ENCODE data around the gene LRRC7.
"Not testable (repeated sequence)": the region's sequence is repeated elsewhere in the genome, so short reads cannot be mapped to it uniquely, and the experiment has no call there.

LRRC7 gene

GRCh38 chr1:70033266-70033873, 465.6 kb downstream of the LRRC7 start:
- in situ Hi-C loops (cut with MboI; ENCODE audit: low sequenced_read_pairs) = no loop called here

GRCh38 chr1:70033936-70034335, 466.2 kb downstream of the LRRC7 start:
- in situ Hi-C loops (cut with MboI; ENCODE audit: low sequenced_read_pairs) = no loop called here

DNA sequence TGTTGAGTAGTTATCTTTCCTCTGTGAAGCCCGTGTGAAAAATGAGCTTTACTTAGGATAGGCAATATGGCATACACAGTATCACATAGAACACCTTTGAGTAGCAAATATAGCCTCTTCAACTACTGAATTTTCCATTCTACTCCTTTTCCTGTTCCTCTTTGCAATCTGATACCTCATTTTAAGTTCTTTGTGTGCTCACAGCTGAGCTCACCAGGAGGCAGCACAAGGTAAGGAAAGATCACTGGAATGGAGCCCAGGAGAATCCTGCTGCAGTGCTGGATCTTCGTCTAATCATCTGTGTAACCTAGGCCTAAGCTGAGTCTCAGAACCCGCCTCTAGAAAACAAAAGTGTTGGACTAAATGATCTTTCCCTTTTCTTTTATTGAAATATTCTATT, 466.7 kb downstream of the LRRC7 start:
- in situ Hi-C loops (cut with MboI; ENCODE audit: low sequenced_read_pairs) = no loop called here

GRCh38 chr1:70038025-70038424, 470.3 kb downstream of the LRRC7 start:
- in situ Hi-C loops (cut with MboI; ENCODE audit: low sequenced_read_pairs) = no loop called here

DNA sequence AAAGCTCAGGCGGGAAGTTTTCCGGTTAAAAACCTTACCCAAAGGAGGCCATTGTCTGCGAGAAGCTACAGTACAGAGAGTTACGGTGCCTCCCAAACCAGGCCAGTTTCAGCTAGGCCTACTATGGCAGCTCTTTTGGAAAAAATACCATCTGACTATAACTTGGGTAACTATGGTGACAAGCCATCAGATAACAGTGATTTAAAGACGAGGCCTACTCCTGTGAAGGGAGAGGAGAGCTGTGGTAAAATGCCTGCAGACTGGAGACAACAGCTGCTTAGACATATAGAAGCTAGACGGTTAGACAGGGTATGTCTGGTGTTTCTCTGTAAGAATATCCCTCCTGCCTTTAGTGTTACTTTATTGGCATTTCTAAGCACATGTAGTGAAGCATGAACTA, 471.8 kb downstream of the LRRC7 start:
- in situ Hi-C loops (cut with MboI; ENCODE audit: low sequenced_read_pairs) = no loop called here

- in situ Hi-C loops (cut with MboI; ENCODE audit: low sequenced_read_pairs) = no loop called here
Observed at GRCh38 chr1:70041317-70042045, 473.8 kb downstream of the LRRC7 start.

GRCh38 chr1:70042090-70042731, 474.5 kb downstream of the LRRC7 start:
- in situ Hi-C loops (cut with MboI; ENCODE audit: low sequenced_read_pairs) = no loop called here

DNA sequence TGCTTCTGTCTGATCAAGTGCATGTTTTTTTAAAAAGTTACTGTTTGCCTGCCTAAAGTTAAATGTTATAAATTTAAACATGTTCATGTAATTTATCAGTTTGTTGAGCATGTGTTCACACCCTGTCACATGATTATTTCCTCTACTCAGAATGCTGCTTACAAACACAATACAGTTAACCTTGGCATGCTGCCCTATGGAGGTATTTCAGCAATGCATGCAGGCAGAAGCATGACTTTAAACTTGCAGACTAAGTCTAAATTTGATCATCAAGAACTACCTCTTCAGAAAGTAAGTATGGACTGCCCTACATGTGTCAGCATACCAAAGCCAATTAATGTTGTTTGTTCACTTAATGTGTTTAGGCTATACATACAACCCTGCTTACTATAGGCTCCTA, 476.1 kb downstream of the LRRC7 start:
- in situ Hi-C loops (cut with MboI; ENCODE audit: low sequenced_read_pairs) = no loop called here

DNA sequence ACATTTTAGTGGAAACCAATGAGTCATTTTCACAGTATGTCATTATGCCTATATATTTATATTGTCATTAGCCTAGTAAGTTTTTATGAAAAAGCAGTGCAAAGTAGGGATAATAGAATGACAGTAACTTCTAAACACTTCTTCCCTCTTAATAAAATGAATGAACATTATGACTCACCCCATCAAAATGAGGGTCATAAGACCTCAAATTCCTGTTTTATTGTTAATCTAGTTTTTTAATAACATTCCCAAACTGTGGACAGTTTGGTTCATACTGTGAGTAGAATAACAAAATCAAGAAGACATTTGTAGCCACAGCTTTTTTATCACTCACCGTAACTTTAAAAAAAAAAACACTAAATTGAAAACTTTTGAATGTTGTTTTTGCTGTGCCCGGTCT, 477.1 kb downstream of the LRRC7 start:
- in situ Hi-C loops (cut with MboI; ENCODE audit: low sequenced_read_pairs) = no loop called here

GRCh38 chr1:70045581-70045980, 477.9 kb downstream of the LRRC7 start:
- in situ Hi-C loops (cut with MboI; ENCODE audit: low sequenced_read_pairs) = not testable (repeated sequence)

DNA sequence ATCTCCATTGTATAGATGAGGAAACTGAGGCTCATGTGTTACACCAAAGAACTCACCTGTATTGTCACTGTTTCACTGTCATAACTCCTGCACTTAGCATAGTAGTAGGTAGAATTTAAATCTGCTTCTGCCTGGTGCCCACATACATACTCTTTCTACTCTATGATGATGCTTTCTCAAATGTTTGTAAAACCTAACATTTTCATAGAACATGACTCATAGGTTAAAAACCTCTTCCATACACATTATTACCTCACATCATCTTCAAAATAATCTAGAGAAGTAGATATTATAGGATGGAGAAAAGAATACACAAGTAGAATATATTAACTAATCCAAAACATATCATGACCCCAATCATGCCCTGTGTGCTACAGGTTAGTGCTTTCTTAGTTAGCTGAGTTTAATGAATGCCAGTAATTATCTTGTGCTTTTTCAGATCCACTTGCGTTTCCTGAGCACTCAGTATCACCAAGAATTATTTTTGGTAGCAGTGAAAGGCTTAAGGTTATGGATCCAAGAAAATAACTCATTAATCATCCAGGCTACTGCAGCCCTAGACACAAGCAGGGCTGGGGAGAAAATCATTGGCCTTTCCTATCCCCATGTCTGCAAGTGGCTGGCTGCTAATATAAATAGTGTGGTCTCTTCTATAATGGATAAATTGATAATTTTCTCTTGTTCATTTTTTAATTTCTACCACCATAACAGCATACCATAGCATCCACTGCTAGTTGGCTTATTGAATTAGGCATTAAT, 480.8 kb downstream of the LRRC7 start:
- in situ Hi-C loops (cut with MboI; ENCODE audit: low sequenced_read_pairs) = no loop called here

- in situ Hi-C loops (cut with MboI; ENCODE audit: low sequenced_read_pairs) = no loop called here
Observed at GRCh38 chr1:70051926-70052325, 484.2 kb downstream of the LRRC7 start.

DNA sequence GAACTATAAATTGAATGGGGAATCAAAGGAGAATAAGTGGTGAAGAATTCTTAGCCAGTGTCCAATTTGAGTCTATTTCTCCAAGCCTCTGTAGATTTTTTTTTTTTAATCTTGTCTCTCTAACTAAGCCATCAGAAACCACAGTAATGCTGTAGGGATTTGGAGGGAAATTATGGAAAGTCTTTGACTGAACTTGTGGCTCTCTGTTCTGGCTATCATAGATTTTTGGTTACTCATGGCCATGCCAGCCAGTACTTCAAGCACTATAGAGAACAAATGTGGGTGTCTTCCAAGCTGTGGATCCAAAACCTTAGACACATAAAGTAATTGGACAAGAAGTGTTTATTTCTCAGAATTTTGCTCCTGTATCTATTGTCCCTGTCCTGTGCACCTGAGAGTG, 489.8 kb downstream of the LRRC7 start:
- in situ Hi-C loops (cut with MboI; ENCODE audit: low sequenced_read_pairs) = no loop called here

DNA sequence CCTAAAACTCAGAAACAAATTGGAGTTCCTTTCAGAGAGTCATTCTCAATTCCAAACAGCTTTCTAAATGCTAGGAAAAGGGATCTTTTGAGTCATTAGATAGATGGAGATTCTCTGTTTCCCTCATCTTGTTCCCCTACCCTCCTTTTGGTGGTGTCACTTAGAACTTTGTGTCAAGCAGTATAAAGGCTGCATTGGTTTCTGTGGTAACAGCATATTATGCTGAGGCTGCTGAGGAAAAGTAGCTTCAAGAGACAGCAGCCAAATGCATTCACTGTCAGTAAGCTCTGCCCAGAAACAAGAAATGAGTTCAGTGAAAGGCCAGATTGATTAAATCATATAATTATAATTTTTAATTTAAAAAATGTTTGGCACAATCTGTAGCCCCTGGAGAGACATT, 493.5 kb downstream of the LRRC7 start:
- in situ Hi-C loops (cut with MboI; ENCODE audit: low sequenced_read_pairs) = no loop called here

DNA sequence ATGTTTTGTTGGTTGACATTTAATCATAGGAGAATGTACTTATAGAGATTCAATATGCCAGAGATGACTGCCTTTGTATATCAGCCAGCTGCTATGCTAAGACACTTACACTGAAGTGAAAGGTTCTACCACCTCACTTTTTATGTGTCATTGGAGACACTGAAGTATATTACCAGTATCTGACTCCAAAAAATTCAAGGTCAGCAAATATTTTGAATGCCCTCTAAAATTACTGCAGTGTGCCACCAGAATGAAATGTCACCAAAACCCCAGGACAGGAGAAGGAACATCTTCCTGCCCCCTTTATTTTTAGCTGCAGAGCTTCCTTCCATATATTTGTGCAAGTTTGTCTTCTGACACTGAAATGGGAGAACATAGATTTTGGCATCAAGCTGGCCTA, 496.1 kb downstream of the LRRC7 start:
- in situ Hi-C loops (cut with MboI; ENCODE audit: low sequenced_read_pairs) = no loop called here

- in situ Hi-C loops (cut with MboI; ENCODE audit: low sequenced_read_pairs) = no loop called here
Observed at GRCh38 chr1:70066711-70067110, 499.0 kb downstream of the LRRC7 start.

DNA sequence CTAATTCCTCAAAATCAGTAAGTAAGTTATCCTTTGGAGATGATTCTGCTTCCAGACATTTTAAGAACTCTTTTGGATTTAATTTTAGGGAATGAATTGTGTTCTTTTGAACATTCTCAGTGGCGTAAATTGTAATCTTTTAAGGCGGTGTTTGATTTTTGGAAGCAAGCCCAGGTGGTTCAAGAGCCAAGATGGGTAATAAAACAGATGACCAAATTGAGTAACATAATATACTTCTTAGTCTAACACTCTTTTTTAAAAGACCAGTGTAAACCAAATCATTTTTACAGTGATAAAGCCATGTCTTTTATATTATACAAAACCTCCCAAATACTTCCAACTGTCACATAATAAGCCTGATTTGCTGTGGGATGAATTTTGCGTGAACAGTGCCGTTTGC, 503.9 kb downstream of the LRRC7 start:
- in situ Hi-C loops (cut with MboI; ENCODE audit: low sequenced_read_pairs) = no loop called here

- in situ Hi-C loops (cut with MboI; ENCODE audit: low sequenced_read_pairs) = no loop called here
Observed at GRCh38 chr1:70072231-70072751, 504.6 kb downstream of the LRRC7 start.

DNA sequence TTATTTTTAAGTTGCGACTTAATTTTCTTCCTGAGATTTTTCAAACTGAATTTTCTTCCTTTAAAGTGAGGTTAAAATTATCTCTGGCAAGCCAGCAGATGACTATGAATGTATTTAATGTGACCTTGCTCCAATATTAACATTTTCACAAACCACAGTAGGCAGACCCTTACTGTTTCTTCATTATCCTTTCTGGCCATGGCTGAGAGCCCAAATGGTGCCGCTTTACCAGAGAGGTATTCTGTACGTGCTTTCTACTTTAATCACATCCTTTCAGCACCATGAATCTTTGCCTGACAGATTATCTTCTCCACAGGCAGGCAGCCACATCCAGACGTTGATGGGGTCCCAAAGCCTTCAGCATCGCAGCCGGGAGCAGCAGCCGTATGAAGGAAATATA, 508.0 kb downstream of the LRRC7 start:
- in situ Hi-C loops (cut with MboI; ENCODE audit: low sequenced_read_pairs) = no loop called here

- in situ Hi-C loops (cut with MboI; ENCODE audit: low sequenced_read_pairs) = no loop called here
Observed at GRCh38 chr1:70077066-70077465, 509.3 kb downstream of the LRRC7 start.

GRCh38 chr1:70079546-70079945, 511.8 kb downstream of the LRRC7 start:
- in situ Hi-C loops (cut with MboI; ENCODE audit: low sequenced_read_pairs) = no loop called here
